ENCODE results near the gene ARSG.
"Not testable (repeated sequence)": the region's sequence is repeated elsewhere in the genome, so short reads cannot be mapped to it uniquely, and the experiment has no call there.

ARSG gene

GRCh38 chr17:68329331-68329730 is 38.0 kb downstream of the ARSG start:
- DNase-seq (ENCODE audit: low read depth in 2 of 2) = no peak

GRCh38 chr17:68331932-68332331 is 40.6 kb downstream of the ARSG start:
- DNase-seq (ENCODE audit: low read depth in 2 of 2) = not testable (repeated sequence)

GRCh38 chr17:68334393-68334792 is 43.1 kb downstream of the ARSG start:
- no peak for DNase-seq (ENCODE audit: low read depth in 2 of 2)

- DNase-seq (ENCODE audit: low read depth in 2 of 2) = no peak
Observed at GRCh38 chr17:68341482-68341881, 50.2 kb downstream of the ARSG start.

- no peak for DNase-seq (ENCODE audit: low read depth in 2 of 2)
Observed at GRCh38 chr17:68343976-68344375, 52.7 kb downstream of the ARSG start.

- DNase-seq (ENCODE audit: low read depth in 2 of 2) = no peak
Observed at GRCh38 chr17:68344701-68345136, 53.4 kb downstream of the ARSG start.

- peak; percentile 25 to 40 for DNase-seq (ENCODE audit: low read depth in 2 of 2)
Observed at GRCh38 chr17:68346448-68346847, 55.2 kb downstream of the ARSG start.

- no peak for DNase-seq (ENCODE audit: low read depth in 2 of 2)
Observed at GRCh38 chr17:68347380-68347779, 56.1 kb downstream of the ARSG start.

GRCh38 chr17:68349157-68349556 is 57.9 kb downstream of the ARSG start:
- no peak for DNase-seq (ENCODE audit: low read depth in 2 of 2)

- DNase-seq (ENCODE audit: low read depth in 2 of 2) = no peak
Observed at GRCh38 chr17:68351395-68351794, 60.1 kb downstream of the ARSG start.

GRCh38 chr17:68352041-68352440 is 60.7 kb downstream of the ARSG start:
- DNase-seq (ENCODE audit: low read depth in 2 of 2) = no peak

GRCh38 chr17:68352671-68353070 is 61.4 kb downstream of the ARSG start:
- DNase-seq (ENCODE audit: low read depth in 2 of 2) = not testable (repeated sequence)

GRCh38 chr17:68353111-68353521 is 61.8 kb downstream of the ARSG start:
- DNase-seq (ENCODE audit: low read depth in 2 of 2) = no peak

GRCh38 chr17:68354311-68354710 is 63.0 kb downstream of the ARSG start:
- not testable (repeated sequence) for DNase-seq (ENCODE audit: low read depth in 2 of 2)

- DNase-seq (ENCODE audit: low read depth in 2 of 2) = not testable (repeated sequence)
Observed at GRCh38 chr17:68355108-68355507, 63.8 kb downstream of the ARSG start.

- DNase-seq (ENCODE audit: low read depth in 2 of 2) = peak in 1 of 2 donors; percentile 29
Observed at GRCh38 chr17:68356520-68356919, 65.2 kb downstream of the ARSG start.

GRCh38 chr17:68356949-68357455 is 65.7 kb downstream of the ARSG start:
- no peak for DNase-seq (ENCODE audit: low read depth in 2 of 2)

- DNase-seq (ENCODE audit: low read depth in 2 of 2) = no peak
Observed at GRCh38 chr17:68357886-68358285, 66.6 kb downstream of the ARSG start.

GRCh38 chr17:68359791-68360535 is 68.7 kb downstream of the ARSG start:
- no peak for DNase-seq (ENCODE audit: low read depth in 2 of 2)

GRCh38 chr17:68365469-68365868 is 74.2 kb downstream of the ARSG start:
- no peak for DNase-seq (ENCODE audit: low read depth in 2 of 2)

- no peak for DNase-seq (ENCODE audit: low read depth in 2 of 2)
Observed at GRCh38 chr17:68368387-68368786, 77.1 kb downstream of the ARSG start.

GRCh38 chr17:68375566-68375965 is 84.3 kb downstream of the ARSG start:
- DNase-seq (ENCODE audit: low read depth in 2 of 2) = no peak

GRCh38 chr17:68376178-68376577 is 84.9 kb downstream of the ARSG start:
- not testable (repeated sequence) for DNase-seq (ENCODE audit: low read depth in 2 of 2)
